Upper lobe of right lung (tissue), 1 donor: ENCODE data around the gene RPGRIP1L. TPM values are rescaled to one million over a fixed set of nuclear protein-coding genes. Genes with fewer than 3 reads are reported as not detected.

Experiments
- ATAC-seq: fragments of 200-7000 bp; cut with Tn5 transposase; one replicate; pipeline ENCODE4 v1.9.1; 2020; ENCODE audit warnings: mild to moderate bottlenecking, moderate library complexity
- DNase-seq: peaks from one replicate; pipeline ENCODE4 v3.0.0-alpha.2; 2020
- H3K27ac ChIP-seq: fragments of 200-600 bp; one replicate; pipeline ENCODE4 v1.8.0; 2022
- H3K27me3 ChIP-seq: fragments of 200-600 bp; one replicate; pipeline ENCODE4 v1.8.0; 2022; ENCODE audit warnings: mild to moderate bottlenecking
- H3K36me3 ChIP-seq: fragments of 200-600 bp; one replicate; pipeline ENCODE4 v1.8.0; 2022
- H3K4me1 ChIP-seq: fragments of 200-600 bp; one replicate; pipeline ENCODE4 v1.8.0; 2022
- H3K4me3 ChIP-seq: fragments of 200-600 bp; one replicate; pipeline ENCODE4 v1.8.0; 2022; ENCODE audit warnings: mild to moderate bottlenecking
- H3K9me3 ChIP-seq: fragments of 200-600 bp; one replicate; pipeline ENCODE4 v1.8.0; 2022
- CTCF ChIP-seq: fragments of 200-600 bp; IDR thresholded peaks from one replicate; pipeline ENCODE4 v1.8.0; 2022; ENCODE audit warnings: antibody characterized with exemption
- intact Hi-C: fragments of 100-400 bp; cut with DNase I; formaldehyde crosslinking; loops from one replicate; pipeline ENCODE4 v1.11.0; 2022
- total RNA-seq: library from RNA; stranded (reverse); fragmentation: NEBNext Ultra II Directional; extraction: Animal tissue kit (Norgen Biotek cat#: 25700); gene quantifications from one replicate; pipeline ENCODE4 v1.2.1, GENCODE V29; 2021
- donor health status: DM: no; HTN: yes; CAD: no; lungs with severe emphysema.

The RPGRIP1L gene
- total RNA-seq, 1 donor from 2014 or later = 3.5 TPM

- Histone ChIP-seq H3K9me3 (no peaks in the 10 kb centered on the region), H3K4me3 (no peak overlapping the region), H3K36me3 (no peaks in the 10 kb centered on the region), H3K4me1 (peaks cover 10% of the 10 kb centered on the region), H3K27ac (no peak overlapping the region), H3K27me3 (no peaks in the 10 kb centered on the region)
- no peak for DNase-seq
- intact Hi-C loops = no loop called here
- no peak for ATAC-seq
- no peak for TF ChIP-seq CTCF
These were observed 13.9 kb upstream of the RPGRIP1L start for GRCh38 chr16:53717577-53717976.

GRCh38 chr16:53715023-53715384, 11.3 kb upstream of the RPGRIP1L start:
- no peak overlapping the region for H3K27ac ChIP-seq
- DNase-seq (no peak), ATAC-seq (no peak)
- intact Hi-C loops = no loop called here
- no peaks in the 10 kb centered on the region for H3K9me3 ChIP-seq
- H3K36me3 ChIP-seq = no peaks in the 10 kb centered on the region
- H3K27me3 ChIP-seq = no peaks in the 10 kb centered on the region
- H3K4me1 ChIP-seq = peaks cover 10% of the 10 kb centered on the region
- H3K4me3 ChIP-seq = no peak overlapping the region
- TF ChIP-seq CTCF = no peak

GRCh38 chr16:53714205-53715022, 10.8 kb upstream of the RPGRIP1L start:
- no peaks in the 10 kb centered on the region for H3K9me3 ChIP-seq
- H3K27me3 ChIP-seq = no peaks in the 10 kb centered on the region
- no peak for TF ChIP-seq CTCF
- H3K27ac ChIP-seq = no peak overlapping the region
- ATAC-seq (no peak), DNase-seq (no peak)
- no peaks in the 10 kb centered on the region for H3K36me3 ChIP-seq
- no peak overlapping the region for H3K4me3 ChIP-seq
- intact Hi-C loops = no loop called here
- H3K4me1 ChIP-seq = peaks cover 10% of the 10 kb centered on the region

GRCh38 chr16:53713403-53714204, 9.9 kb upstream of the RPGRIP1L start:
- no peak overlapping the region for H3K27ac ChIP-seq
- H3K4me3 ChIP-seq = no peak overlapping the region
- no peak for TF ChIP-seq CTCF
- no peaks in the 10 kb centered on the region for H3K36me3 ChIP-seq
- H3K27me3 ChIP-seq = no peaks in the 10 kb centered on the region
- DNase-seq (no peak), ATAC-seq (no peak)
- intact Hi-C loops = no loop called here
- H3K9me3 ChIP-seq = no peaks in the 10 kb centered on the region
- H3K4me1 ChIP-seq = peaks cover 10% of the 10 kb centered on the region

- no peak for TF ChIP-seq CTCF
- no peaks in the 10 kb centered on the region for H3K27me3 ChIP-seq
- peaks cover 10% of the 10 kb centered on the region for H3K4me1 ChIP-seq
- no peaks in the 10 kb centered on the region for H3K9me3 ChIP-seq
- DNase-seq (no peak), ATAC-seq (no peak)
- intact Hi-C loops = no loop called here
- no peaks in the 10 kb centered on the region for H3K36me3 ChIP-seq
- no peak overlapping the region for H3K27ac ChIP-seq
- H3K4me3 ChIP-seq = no peak overlapping the region
These were observed 8.4 kb upstream of the RPGRIP1L start for GRCh38 chr16:53712065-53712464.
